Lower leg skin (tissue), 4 donors: ENCODE data around the gene IFTAP. TPM values are rescaled to one million over a fixed set of nuclear protein-coding genes. Genes with fewer than 3 reads are reported as not detected.

Experiments used
- DNase-seq, 2 donors: peaks; one replicate each; pipeline ENCODE4 v3.0.0-alpha.2; 2019; ENCODE audit warnings: low spot score in 2 of 2
- H3K4me3 ChIP-seq: fragments of 200-600 bp; sonication (generic); 2 replicates; pipeline ENCODE4 v1.5.1; 2017; ENCODE audit warnings: mild to moderate bottlenecking, low read depth; ENCODE audit not compliant: poor library complexity, severe bottlenecking
- POLR2A ChIP-seq, 2 donors: fragments of 450-650 bp; IDR thresholded peaks; one replicate each; pipeline ENCODE4 v1.6.1; 2016 to 2017; ENCODE audit warnings: antibody characterized with exemption in 2 of 2, mild to moderate bottlenecking in 1 of 2, moderate library complexity in 1 of 2
- WGBS, 2 donors: methylation state at CpG; one replicate each; pipeline ENCODE4 v1.1.5; 2018; 5-methylcytosine and 5-hydroxymethylcytosine counted together
- intact Hi-C: fragments of 100-400 bp; cut with DNase I; formaldehyde crosslinking; loops from one replicate; pipeline ENCODE4 v1.15.0; 2023; ENCODE audit warnings: low total_unique reads
- total RNA-seq, 4 donors: library from RNA; depleted of rRNA; stranded (reverse); fragments of >200 nt; gene quantifications; one replicate each; pipeline ENCODE4 v1.1.0, GENCODE V29; 2016
- TF ChIP-seq, protein P1 (sequence below), 3 donors: fragments of 450-650 bp; IDR thresholded peaks; one replicate each; pipeline ENCODE4 v1.5.1; 2016; ENCODE audit warnings: antibody characterized with exemption in 3 of 3, mild to moderate bottlenecking in 3 of 3, moderate library complexity in 2 of 3

Gene IFTAP
- total RNA-seq, 4 donors from 2014 or later, result 4.0 to 13.8 (median 9.8) TPM

DNA sequence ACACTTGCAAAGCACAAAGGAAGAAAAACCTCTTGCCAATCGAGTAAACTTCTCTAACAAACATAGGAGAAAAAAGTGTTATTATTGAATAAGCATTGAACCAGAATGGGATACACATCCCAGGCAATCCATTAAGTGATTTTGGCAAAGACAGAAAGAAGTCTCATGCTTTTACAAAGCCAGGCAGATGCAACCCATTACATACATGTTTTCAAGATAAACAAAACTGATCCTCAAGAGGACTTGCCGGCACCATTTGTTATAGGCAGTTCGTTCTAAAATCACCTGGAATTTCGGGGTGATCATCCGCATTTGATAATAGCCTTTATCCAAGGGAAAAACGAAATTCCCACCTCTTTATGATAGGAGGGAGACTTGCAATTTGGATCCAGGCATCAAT, 101.3 kb downstream of the IFTAP start:
- WGBS, 2 donors, result 71 to 72% methylated on average over 6 of the region's 6 CpGs
- H3K4me3 ChIP-seq, result no peak overlapping the region
- TF ChIP-seq, protein P1, sequence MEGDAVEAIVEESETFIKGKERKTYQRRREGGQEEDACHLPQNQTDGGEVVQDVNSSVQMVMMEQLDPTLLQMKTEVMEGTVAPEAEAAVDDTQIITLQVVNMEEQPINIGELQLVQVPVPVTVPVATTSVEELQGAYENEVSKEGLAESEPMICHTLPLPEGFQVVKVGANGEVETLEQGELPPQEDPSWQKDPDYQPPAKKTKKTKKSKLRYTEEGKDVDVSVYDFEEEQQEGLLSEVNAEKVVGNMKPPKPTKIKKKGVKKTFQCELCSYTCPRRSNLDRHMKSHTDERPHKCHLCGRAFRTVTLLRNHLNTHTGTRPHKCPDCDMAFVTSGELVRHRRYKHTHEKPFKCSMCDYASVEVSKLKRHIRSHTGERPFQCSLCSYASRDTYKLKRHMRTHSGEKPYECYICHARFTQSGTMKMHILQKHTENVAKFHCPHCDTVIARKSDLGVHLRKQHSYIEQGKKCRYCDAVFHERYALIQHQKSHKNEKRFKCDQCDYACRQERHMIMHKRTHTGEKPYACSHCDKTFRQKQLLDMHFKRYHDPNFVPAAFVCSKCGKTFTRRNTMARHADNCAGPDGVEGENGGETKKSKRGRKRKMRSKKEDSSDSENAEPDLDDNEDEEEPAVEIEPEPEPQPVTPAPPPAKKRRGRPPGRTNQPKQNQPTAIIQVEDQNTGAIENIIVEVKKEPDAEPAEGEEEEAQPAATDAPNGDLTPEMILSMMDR (IDR thresholded peaks at IDR 0.05), result no peak
- TF ChIP-seq POLR2A (IDR thresholded peaks at IDR 0.05), result no peak
- intact Hi-C loops, result no loop called here
- DNase-seq, result no peak

DNA sequence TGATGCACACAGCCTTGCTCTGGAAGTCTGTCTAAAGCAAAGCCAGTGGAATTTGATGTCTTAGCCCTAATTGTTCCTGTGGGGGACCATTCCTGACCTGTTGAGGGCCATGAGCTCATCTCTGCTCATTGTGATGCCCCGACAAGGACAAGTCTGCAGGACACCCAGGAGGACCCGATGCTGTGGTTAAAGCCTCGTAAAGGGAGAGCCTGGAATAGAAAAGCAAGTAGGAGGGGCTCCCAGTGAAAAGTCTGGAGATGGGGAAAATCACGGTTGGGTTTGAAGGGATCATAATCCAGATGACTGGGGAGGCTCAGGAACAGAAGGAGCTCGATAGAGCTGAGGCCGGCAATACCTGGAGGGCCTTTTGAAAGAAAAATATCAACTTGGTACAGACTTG, 102.2 kb downstream of the IFTAP start:
- intact Hi-C loops, result no loop called here
- WGBS, 2 donors, result 79 to 86% methylated on average over 6 of the region's 6 CpGs
- DNase-seq, result no peak
- TF ChIP-seq, protein P1 (IDR thresholded peaks at IDR 0.05), result no peak
- no peak for TF ChIP-seq POLR2A (IDR thresholded peaks at IDR 0.05)
- no peak overlapping the region for H3K4me3 ChIP-seq

DNA sequence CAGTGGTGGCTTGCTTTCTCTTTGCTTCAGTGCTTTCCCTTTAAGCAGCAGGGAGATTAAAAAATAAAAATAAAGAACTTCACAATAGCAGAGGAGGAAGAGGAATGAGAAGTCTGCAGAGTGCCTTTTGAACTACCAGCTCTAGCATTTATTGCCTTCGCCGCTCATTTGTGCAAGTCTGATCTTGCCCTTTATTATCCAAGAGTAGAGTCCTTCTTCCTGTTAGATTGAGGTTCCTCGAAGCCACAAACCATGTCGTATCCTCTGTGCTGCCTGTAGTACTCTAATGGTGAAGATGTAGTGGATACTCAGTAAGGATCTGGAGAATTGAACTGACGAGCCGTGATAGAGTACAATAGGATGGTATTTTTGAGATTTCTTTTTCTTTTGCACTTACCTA, 105.0 kb downstream of the IFTAP start:
- 53 to 69% methylated on average over 6 of the region's 6 CpGs for WGBS, 2 donors
- DNase-seq, result no peak
- no peak overlapping the region for H3K4me3 ChIP-seq
- no peak for TF ChIP-seq POLR2A (IDR thresholded peaks at IDR 0.05)
- TF ChIP-seq, protein P1 (IDR thresholded peaks at IDR 0.05), result no peak
- intact Hi-C loops, result no loop called here

DNA sequence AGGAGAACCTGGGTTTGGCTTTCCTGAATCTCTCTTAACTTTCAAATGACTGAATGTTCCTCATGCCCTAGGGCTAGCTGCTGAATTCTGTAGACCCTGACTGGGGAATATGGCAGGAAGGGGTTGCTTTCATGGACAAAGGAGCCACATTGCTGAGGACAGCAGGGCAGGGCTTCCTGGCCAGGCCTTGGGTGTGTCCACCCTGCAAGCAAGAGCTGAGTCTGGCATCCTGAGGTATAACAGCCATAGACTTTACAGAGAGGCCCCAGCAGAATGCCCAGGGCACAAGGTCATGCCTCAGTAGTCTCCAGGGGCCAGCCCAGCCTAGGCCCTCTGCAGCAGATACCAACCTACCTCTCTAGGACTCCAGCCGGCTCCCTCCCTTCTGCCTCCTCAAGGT, 105.9 kb downstream of the IFTAP start:
- 79 to 100% methylated on average over 1 of the region's 1 CpG for WGBS, 2 donors
- intact Hi-C loops, result no loop called here

DNA sequence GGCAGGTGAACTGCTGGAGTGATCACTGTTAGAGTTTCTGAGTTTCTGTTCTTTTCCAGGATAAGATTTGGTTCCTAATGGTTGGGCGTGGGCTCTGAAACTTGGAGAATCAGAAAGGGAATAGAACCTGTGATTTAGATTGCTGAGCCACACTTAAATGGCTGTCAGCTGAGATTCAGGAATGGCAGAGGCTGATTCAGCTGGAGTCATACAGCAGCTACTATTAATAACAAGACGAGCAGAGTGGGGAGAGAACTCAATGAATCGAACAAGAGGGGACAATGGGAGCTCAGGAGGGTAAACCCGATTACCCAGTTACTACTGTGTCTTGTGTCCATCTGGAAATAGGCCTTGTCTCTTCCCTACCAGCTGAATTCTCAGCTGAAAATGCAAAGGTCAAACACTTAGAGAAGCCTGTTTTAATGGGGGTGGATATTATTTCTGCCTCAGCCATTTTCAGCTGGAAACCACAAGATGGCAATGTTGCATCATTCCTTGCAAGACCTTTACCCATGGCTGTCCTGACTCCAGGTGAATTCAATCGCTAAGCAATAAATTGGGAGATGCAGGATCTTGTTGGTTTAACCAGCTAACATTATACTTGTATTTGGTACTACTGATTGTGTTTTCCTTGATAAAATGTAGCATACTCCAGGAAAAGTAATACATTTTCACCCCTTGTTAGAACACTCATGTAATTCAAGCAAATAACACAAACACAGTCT, 108.2 kb downstream of the IFTAP start:
- no peak overlapping the region for H3K4me3 ChIP-seq
- DNase-seq, result no peak
- intact Hi-C loops, result no loop called here
- TF ChIP-seq, protein P1 (IDR thresholded peaks at IDR 0.05), result no peak
- no peak for TF ChIP-seq POLR2A (IDR thresholded peaks at IDR 0.05)
- WGBS, 2 donors, result 46 to 47% methylated on average over 5 of the region's 5 CpGs

More for the DNA sequence above, 105.9 kb downstream of the IFTAP start:
- no peak for DNase-seq
- no peak for TF ChIP-seq POLR2A (IDR thresholded peaks at IDR 0.05)
- TF ChIP-seq, protein P1 (IDR thresholded peaks at IDR 0.05), result no peak
- H3K4me3 ChIP-seq, result no peak overlapping the region

DNA sequence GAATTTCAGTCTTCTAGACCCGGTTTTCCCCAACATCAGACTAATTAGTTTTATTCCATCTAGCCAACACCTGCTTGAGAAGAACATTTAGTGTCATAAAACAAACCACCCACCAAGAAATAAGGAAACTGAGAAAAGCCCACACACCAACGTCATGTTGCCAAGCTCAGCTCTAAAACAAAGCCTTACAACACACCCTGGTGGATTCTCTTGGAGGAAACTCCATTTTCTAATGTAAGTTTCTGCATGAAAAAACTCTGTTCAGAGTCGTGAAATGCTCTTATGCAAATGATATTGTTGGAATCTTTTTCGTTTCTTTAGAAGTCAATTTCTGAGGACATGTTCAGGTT, 108.7 kb downstream of the IFTAP start:
- intact Hi-C loops, result no loop called here
- DNase-seq, result no peak
- TF ChIP-seq, protein P1 (IDR thresholded peaks at IDR 0.05), result no peak
- TF ChIP-seq POLR2A (IDR thresholded peaks at IDR 0.05), result no peak
- H3K4me3 ChIP-seq, result no peak overlapping the region
- WGBS, 2 donors, result 44 to 54% methylated on average over 4 of the region's 4 CpGs
